CD4-positive, alpha-beta T cell (primary cell): ENCODE measurements around the gene ZNF692. TPM values are rescaled to one million over a fixed set of nuclear protein-coding genes. Genes with fewer than 3 reads are reported as not detected.
"Not testable (repeated sequence)": the region's sequence is repeated elsewhere in the genome, so short reads cannot be mapped to it uniquely, and the experiment has no call there.

Experiments used
- ATAC-seq: fragments of 200-7000 bp; cut with Tn5 transposase; one replicate; pipeline ENCODE4 v1.10.0; 2022; ENCODE audit warnings: mild to moderate bottlenecking; ENCODE audit not compliant: poor library complexity
- CTCF ChIA-PET: fragments of 350-600 bp; sonication (Branson Sonifier 250); formaldehyde crosslinking; loops from one replicate; lab custom pipeline; 2021; ENCODE audit warnings: antibody characterized with exemption, inconsistent platforms; lab: Charles Lee
- POLR2A ChIA-PET: fragments of 350-600 bp; sonication (Branson Sonifier 250); formaldehyde crosslinking; loops from one replicate; lab custom pipeline; 2021; ENCODE audit warnings: antibody characterized with exemption, inconsistent platforms; lab: Charles Lee
- DNase-seq, 14 experiments: peaks; one replicate each; pipeline ENCODE4 v3.0.0-alpha.2; 2013 to 2020; ENCODE audit warnings: mixed read lengths in 2 of 14
- H3K27ac ChIP-seq, 2 donors: one replicate each; pipeline versions ENCODE4 v1.5.1 to v1.7.0; 2013; ENCODE audit warnings: low read length in 2 of 2, low read depth in 1 of 2, mild to moderate bottlenecking in 1 of 2
- H3K27me3 ChIP-seq, 2 experiments: 1 replicate in 1 of 2; 2 replicates in 1 of 2; pipeline versions ENCODE4 v1.6.1 to v1.7.0; 2013; ENCODE audit warnings: low read length in 2 of 2, control low read depth in 1 of 2, mild to moderate bottlenecking in 1 of 2, moderate library complexity in 1 of 2; ENCODE audit not compliant: insufficient read depth in 2 of 2, control insufficient read depth in 1 of 2
- H3K36me3 ChIP-seq: one replicate; pipeline ENCODE4 v1.6.1; 2013; ENCODE audit warnings: low read length, control low read depth; ENCODE audit not compliant: insufficient read depth
- H3K4me1 ChIP-seq: one replicate; pipeline ENCODE4 v1.6.1; 2013; ENCODE audit warnings: low read length, control low read depth; ENCODE audit not compliant: insufficient read depth
- H3K4me3 ChIP-seq: one replicate; pipeline ENCODE4 v1.5.1; 2013; ENCODE audit warnings: mild to moderate bottlenecking, low read length, moderate library complexity
- H3K9me3 ChIP-seq, 2 experiments: 1 replicate in 1 of 2; 2 replicates in 1 of 2; pipeline versions ENCODE4 v1.6.1 to v1.7.0; 2013; ENCODE audit warnings: low read length in 2 of 2, mild to moderate bottlenecking in 2 of 2, control low read depth in 1 of 2, moderate library complexity in 1 of 2; ENCODE audit not compliant: control insufficient read depth in 1 of 2, insufficient read depth in 1 of 2
- H3K27ac Mint-ChIP-seq: one replicate; pipeline ENCODE4 v1.8.0; 2020; ENCODE audit warnings: mixed read lengths
- H3K27me3 Mint-ChIP-seq: one replicate; pipeline ENCODE4 v1.8.0; 2021; ENCODE audit warnings: mixed read lengths
- H3K36me3 Mint-ChIP-seq: one replicate; pipeline ENCODE4 v1.8.0; 2021; ENCODE audit warnings: low read depth, mixed read lengths
- H3K4me1 Mint-ChIP-seq: one replicate; pipeline ENCODE4 v1.8.0; 2021; ENCODE audit warnings: low read depth, mixed read lengths
- H3K4me3 Mint-ChIP-seq: one replicate; pipeline ENCODE4 v1.8.0; 2020; ENCODE audit warnings: mild to moderate bottlenecking, mixed read lengths
- H3K9me3 Mint-ChIP-seq: one replicate; pipeline ENCODE4 v1.8.0; 2020; ENCODE audit warnings: mixed read lengths
- CTCF ChIP-seq: fragments of 200-600 bp; IDR thresholded peaks from one replicate; pipeline ENCODE4 v1.8.0; 2022; ENCODE audit warnings: antibody characterized with exemption, mild to moderate bottlenecking
- intact Hi-C, 2 experiments: fragments of 100-400 bp; cut with DNase I in 1 of 2; cut with micrococcal nuclease in 1 of 2; formaldehyde crosslinking; loops; one replicate each; pipeline versions ENCODE4 v1.15.1 to v1.9.0; 2023 to 2025; cut with DNase I, micrococcal nuclease
- total RNA-seq, 174 experiments: library from RNA in 2 of 174; stranded (reverse) in 2 of 174; gene quantifications; one replicate each; pipeline ENCODE4 v1.2.3 and lab custom pipeline; 2021 to 2026

Gene ZNF692
- total RNA-seq, 2 experiments from 2014 or later: 23.3 to 27.3 TPM

- Mint-ChIP-seq H3K36me3 (peaks cover 14% of the 10 kb centered on the region), H3K9me3 (no peaks in the 10 kb centered on the region), H3K27me3 (peaks cover 5% of the 10 kb centered on the region), H3K27ac (no peak overlapping the region), H3K4me3 (no peak overlapping the region), H3K4me1 (peaks cover 10% of the 10 kb centered on the region)
- TF ChIP-seq CTCF: peak; percentile 93
- Histone ChIP-seq H3K27ac (no peak overlapping the region), H3K36me3 (peaks cover 7% of the 10 kb centered on the region), H3K4me3 (no peak overlapping the region), H3K9me3 (no peaks in the 10 kb centered on the region), H3K27me3 (no peaks in the 10 kb centered on the region), H3K4me1 (peaks cover 7% of the 10 kb centered on the region)
- ATAC-seq: peak; percentile 93
- intact Hi-C loops: loop anchor here (1.0 to 5.0 kb wide), 7 partner anchors 184 to 1125 kb away; partner anchors contain the start of gene OR2T1 (in 2 of the 2)
- ChIA-PET POLR2A (no interaction called here), CTCF (interaction anchor here (0.6 to 1.0 kb wide), 3 partner anchors 11 to 403 kb away, joined by 3 to 5 read pairs (median 3); no protein-coding TSS in a partner anchor)
- DNase-seq: peak; percentile 26 to 75 (median 45)
These were observed 51.7 kb downstream of the ZNF692 start for GRCh38 chr1:248807067-248807737.

GRCh38 chr1:248805876-248806275 lies 53.0 kb downstream of the ZNF692 start:
- Mint-ChIP-seq H3K27ac (no peak overlapping the region), H3K36me3 (peaks cover 6% of the 10 kb centered on the region), H3K27me3 (peaks cover 10% of the 10 kb centered on the region), H3K4me1 (peaks cover 10% of the 10 kb centered on the region), H3K4me3 (no peak overlapping the region), H3K9me3 (no peaks in the 10 kb centered on the region)
- ChIA-PET POLR2A (interaction anchor here (1.3 kb wide), 1 partner anchor 32 kb away, joined by 3 read pairs; the partner anchor contains the start of gene ZNF672), CTCF (no interaction called here)
- Histone ChIP-seq H3K4me3 (no peak overlapping the region), H3K27ac (no peak overlapping the region), H3K9me3 (no peaks in the 10 kb centered on the region), H3K27me3 (peaks cover 0 to 7% of the 10 kb centered on the region in 2 experiments), H3K36me3 (no peaks in the 10 kb centered on the region), H3K4me1 (peaks cover 7% of the 10 kb centered on the region)
- no peak for TF ChIP-seq CTCF
- no peak for ATAC-seq
- no peak for DNase-seq
- intact Hi-C loops: loop anchor here (2.0 to 5.0 kb wide), 5 partner anchors 183 to 1124 kb away; partner anchors contain the start of gene OR2T1 (in 2 of the 2)

GRCh38 chr1:248804771-248805681 lies 53.9 kb downstream of the ZNF692 start:
- peaks cover 7% of the 10 kb centered on the region for H3K4me1 ChIP-seq
- no peak for TF ChIP-seq CTCF
- no peak overlapping the region for H3K27ac ChIP-seq
- DNase-seq: peak in 3 of 14 experiments; percentile 23 to 36 (median 34)
- H3K9me3 ChIP-seq: no peaks in the 10 kb centered on the region
- Mint-ChIP-seq H3K27ac (no peak overlapping the region), H3K4me1 (peaks cover 10% of the 10 kb centered on the region), H3K36me3 (peaks cover 5% of the 10 kb centered on the region), H3K4me3 (no peak overlapping the region), H3K9me3 (no peaks in the 10 kb centered on the region), H3K27me3 (peaks cover 10% of the 10 kb centered on the region)
- ATAC-seq: peak; percentile 14
- ChIA-PET CTCF (no interaction called here), POLR2A (interaction anchor here (1.3 kb wide), 1 partner anchor 33 kb away, joined by 3 read pairs; the partner anchor contains the start of gene ZNF672)
- no peaks in the 10 kb centered on the region for H3K36me3 ChIP-seq
- no peak overlapping the region for H3K4me3 ChIP-seq
- intact Hi-C loops: loop anchor here (5.0 kb wide), 3 partner anchors 183 to 1123 kb away; partner anchors contain the start of gene OR2T1 (in 2 of the 2)
- H3K27me3 ChIP-seq: peaks cover 0 to 7% of the 10 kb centered on the region in 2 experiments

GRCh38 chr1:248803501-248803900 lies 55.4 kb downstream of the ZNF692 start:
- ATAC-seq, H3K36me3 ChIP-seq, H3K27me3 ChIP-seq, H3K27ac Mint-ChIP-seq, CTCF ChIA-PET, H3K4me3 ChIP-seq, H3K4me1 ChIP-seq, H3K27ac ChIP-seq, H3K9me3 Mint-ChIP-seq, intact Hi-C loops, POLR2A ChIA-PET, H3K9me3 ChIP-seq, DNase-seq, H3K36me3 Mint-ChIP-seq, H3K4me3 Mint-ChIP-seq: not testable (repeated sequence)
- peaks cover 10% of the 10 kb centered on the region for H3K4me1 Mint-ChIP-seq
- H3K27me3 Mint-ChIP-seq: peaks cover 10% of the 10 kb centered on the region
